HCT116 (cell line): ENCODE data around the gene CTBS.

Experiments
- EGR1 ChIP-seq: IDR thresholded peaks from 2 replicates; pipeline ENCODE4 v1.6.1; 2012; ENCODE audit warnings: low read depth
- EZH2 ChIP-seq: fragments of 200-600 bp; sonication (generic); IDR thresholded peaks from 2 replicates; pipeline ENCODE4 v1.6.1; 2017; ENCODE audit warnings: antibody characterized with exemption, mixed run types
- EZH2phosphoT487 ChIP-seq: fragments of 200-600 bp; IDR thresholded peaks from 2 replicates; pipeline ENCODE4 v1.6.1; 2018; ENCODE audit warnings: antibody characterized with exemption, borderline replicate concordance
- JUND ChIP-seq: IDR thresholded peaks from 2 replicates; pipeline ENCODE4 v1.6.1; 2012
- POLR2A ChIP-seq: IDR thresholded peaks from 2 replicates; pipeline ENCODE4 v1.7.0; 2011; ENCODE audit warnings: borderline replicate concordance; ENCODE audit not compliant: insufficient read depth, insufficient read length; ENCODE audit errors: extremely low read depth
- POLR2AphosphoS5 ChIP-seq: IDR thresholded peaks from 2 replicates; pipeline ENCODE4 v1.6.1; 2011; ENCODE audit warnings: mild to moderate bottlenecking, low read depth, low read length, moderate library complexity
- RAD21 ChIP-seq: IDR thresholded peaks from 2 replicates; pipeline ENCODE4 v1.6.1; 2012; ENCODE audit warnings: low read depth, mild to moderate bottlenecking
- TCF7L2 ChIP-seq: IDR thresholded peaks from 2 replicates; pipeline ENCODE4 v1.7.0; 2011; ENCODE audit warnings: borderline replicate concordance, inconsistent platforms; ENCODE audit not compliant: insufficient read depth, insufficient read length; ENCODE audit errors: extremely low read depth
- YY1 ChIP-seq: IDR thresholded peaks from 2 replicates; pipeline ENCODE4 v1.6.1; 2011; ENCODE audit warnings: low read length, low read depth, moderate library complexity, mild to moderate bottlenecking; ENCODE audit not compliant: insufficient replicate concordance; ENCODE audit errors: extremely low read depth
- ZNF274 ChIP-seq: fragments of 200-500 bp; sonication (Bioruptor generic); IDR thresholded peaks from 2 replicates; pipeline ENCODE4 v1.6.1; 2014; ENCODE audit warnings: mild to moderate bottlenecking, low read depth, low read length, inconsistent platforms
- TF ChIP-seq, protein P1 (sequence below), 3 experiments: fragments of 200-600 bp in 1 of 3; sonication (generic) in 1 of 3; IDR thresholded peaks in 2 of 3; conservative IDR thresholded peaks in 1 of 3; 2 replicates each; pipeline ENCODE4 v1.5.1; 2012 to 2017; ENCODE audit warnings: low read depth in 2 of 3, low read length in 2 of 3, antibody characterized with exemption in 1 of 3, borderline replicate concordance in 1 of 3, control low read depth in 1 of 3, mild to moderate bottlenecking in 1 of 3, mixed read lengths in 1 of 3, mixed run types in 1 of 3, moderate library complexity in 1 of 3; ENCODE audit not compliant: insufficient read depth in 1 of 3
- TF ChIP-seq, protein P2 (sequence below): IDR thresholded peaks from 2 replicates; pipeline ENCODE4 v1.6.1; 2012; ENCODE audit warnings: low read depth

DNA sequence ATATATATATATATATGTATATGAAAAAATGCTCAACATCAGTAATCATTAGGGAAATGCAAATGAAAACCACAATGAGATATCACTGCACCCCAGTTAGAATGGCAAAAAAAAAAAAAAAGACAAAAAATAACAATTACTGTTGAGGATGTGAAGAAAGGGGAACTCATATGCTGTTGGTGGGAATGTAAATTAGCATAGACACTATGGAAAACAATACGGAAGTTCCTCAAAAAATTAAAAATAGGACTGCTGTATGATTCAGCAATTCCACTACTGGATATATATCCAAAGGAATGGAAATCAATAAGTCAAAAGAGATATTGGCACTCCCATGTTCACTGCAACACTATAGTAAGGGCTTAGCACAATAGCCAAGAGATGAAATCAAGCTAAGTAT is 41.5 kb upstream of the CTBS start:
- TF ChIP-seq, protein P1, sequence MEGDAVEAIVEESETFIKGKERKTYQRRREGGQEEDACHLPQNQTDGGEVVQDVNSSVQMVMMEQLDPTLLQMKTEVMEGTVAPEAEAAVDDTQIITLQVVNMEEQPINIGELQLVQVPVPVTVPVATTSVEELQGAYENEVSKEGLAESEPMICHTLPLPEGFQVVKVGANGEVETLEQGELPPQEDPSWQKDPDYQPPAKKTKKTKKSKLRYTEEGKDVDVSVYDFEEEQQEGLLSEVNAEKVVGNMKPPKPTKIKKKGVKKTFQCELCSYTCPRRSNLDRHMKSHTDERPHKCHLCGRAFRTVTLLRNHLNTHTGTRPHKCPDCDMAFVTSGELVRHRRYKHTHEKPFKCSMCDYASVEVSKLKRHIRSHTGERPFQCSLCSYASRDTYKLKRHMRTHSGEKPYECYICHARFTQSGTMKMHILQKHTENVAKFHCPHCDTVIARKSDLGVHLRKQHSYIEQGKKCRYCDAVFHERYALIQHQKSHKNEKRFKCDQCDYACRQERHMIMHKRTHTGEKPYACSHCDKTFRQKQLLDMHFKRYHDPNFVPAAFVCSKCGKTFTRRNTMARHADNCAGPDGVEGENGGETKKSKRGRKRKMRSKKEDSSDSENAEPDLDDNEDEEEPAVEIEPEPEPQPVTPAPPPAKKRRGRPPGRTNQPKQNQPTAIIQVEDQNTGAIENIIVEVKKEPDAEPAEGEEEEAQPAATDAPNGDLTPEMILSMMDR (IDR thresholded peaks at IDR 0.05 in 2 of 3, conservative IDR thresholded peaks at IDR 0.05 in 1 of 3; ENCODE audit: borderline replicate concordance in 1 of 3, insufficient read depth in 1 of 3, low read depth in 2 of 3, low read length in 2 of 3): no peak
- TF ChIP-seq POLR2A (no peak), POLR2AphosphoS5 (no peak), EZH2phosphoT487 (no peak), EZH2 (no peak), JUND (no peak), EGR1 (no peak), ZNF274 (no peak), TCF7L2 (no peak), YY1 (no peak), RAD21 (no peak)
- TF ChIP-seq, protein P2, sequence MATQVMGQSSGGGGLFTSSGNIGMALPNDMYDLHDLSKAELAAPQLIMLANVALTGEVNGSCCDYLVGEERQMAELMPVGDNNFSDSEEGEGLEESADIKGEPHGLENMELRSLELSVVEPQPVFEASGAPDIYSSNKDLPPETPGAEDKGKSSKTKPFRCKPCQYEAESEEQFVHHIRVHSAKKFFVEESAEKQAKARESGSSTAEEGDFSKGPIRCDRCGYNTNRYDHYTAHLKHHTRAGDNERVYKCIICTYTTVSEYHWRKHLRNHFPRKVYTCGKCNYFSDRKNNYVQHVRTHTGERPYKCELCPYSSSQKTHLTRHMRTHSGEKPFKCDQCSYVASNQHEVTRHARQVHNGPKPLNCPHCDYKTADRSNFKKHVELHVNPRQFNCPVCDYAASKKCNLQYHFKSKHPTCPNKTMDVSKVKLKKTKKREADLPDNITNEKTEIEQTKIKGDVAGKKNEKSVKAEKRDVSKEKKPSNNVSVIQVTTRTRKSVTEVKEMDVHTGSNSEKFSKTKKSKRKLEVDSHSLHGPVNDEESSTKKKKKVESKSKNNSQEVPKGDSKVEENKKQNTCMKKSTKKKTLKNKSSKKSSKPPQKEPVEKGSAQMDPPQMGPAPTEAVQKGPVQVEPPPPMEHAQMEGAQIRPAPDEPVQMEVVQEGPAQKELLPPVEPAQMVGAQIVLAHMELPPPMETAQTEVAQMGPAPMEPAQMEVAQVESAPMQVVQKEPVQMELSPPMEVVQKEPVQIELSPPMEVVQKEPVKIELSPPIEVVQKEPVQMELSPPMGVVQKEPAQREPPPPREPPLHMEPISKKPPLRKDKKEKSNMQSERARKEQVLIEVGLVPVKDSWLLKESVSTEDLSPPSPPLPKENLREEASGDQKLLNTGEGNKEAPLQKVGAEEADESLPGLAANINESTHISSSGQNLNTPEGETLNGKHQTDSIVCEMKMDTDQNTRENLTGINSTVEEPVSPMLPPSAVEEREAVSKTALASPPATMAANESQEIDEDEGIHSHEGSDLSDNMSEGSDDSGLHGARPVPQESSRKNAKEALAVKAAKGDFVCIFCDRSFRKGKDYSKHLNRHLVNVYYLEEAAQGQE: no peak
